ENCODE measurements around the gene CEACAM8.

GRCh38 chr19:42568006-42568405 is 26.7 kb downstream of the CEACAM8 start:
- TF ChIP-seq EP300 (IDR thresholded peaks at IDR 0.05) (no peak), CTCF (IDR thresholded peaks at IDR 0.05) (no peak), POLR2AphosphoS5 (IDR thresholded peaks at IDR 0.05) (no peak), POLR2A (IDR thresholded peaks at IDR 0.05) (no peak)

Data from stomach (tissue), 4 donors.